Measurements from ENCODE around the gene ZNF268.
A peak's percentile ranks its signal among the peaks of the same experiment; 100 is the strongest.

ZNF268 gene

GRCh38 chr12:133181238-133181959 lies at the start of gene ZNF268:
ZNF268 (plus strand) TSS chr12:133181495; CDS start chr12:133181998, 503 bp downstream.
- peak; percentile 95 for DNase-seq

DNA sequence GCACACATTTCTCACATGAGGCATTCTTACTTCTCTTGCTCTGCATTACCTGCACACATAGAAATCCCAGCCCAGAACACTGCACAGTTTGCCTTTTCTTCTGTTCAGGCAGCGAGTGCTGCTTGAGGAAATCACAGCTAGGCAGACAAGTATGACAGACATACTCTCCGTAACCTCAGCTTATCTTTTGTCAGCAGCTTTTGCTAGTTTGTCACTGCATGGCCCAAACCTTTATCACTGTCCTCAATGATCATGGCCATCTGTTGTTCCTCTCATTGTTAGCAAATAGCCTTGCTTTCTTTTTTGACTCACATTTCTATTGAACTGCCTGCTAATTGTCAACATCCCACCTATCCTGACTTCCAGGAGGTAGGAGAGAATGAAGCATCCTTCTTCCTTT lies 45.5 kb upstream of the ZNF268 start:
- DNase-seq, result no peak

DNA sequence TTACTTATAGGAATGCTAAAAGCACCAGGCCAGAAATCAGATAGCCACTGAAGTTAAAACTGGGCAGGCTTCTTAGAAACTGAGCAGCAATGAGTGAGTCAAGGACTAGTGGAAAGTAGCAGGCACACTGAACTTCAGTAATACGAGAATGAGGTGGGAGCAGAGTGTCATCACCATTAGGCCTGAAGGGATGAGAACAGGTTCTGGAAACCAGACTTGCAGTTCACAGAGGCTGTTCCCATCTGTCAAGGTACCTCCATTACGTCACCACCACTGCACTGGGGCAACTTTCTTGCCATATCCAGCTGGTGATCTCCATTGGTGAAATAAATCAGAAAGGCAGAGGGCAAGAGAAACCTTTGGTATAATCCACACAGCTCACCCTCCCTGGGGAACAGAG lies 35.3 kb upstream of the ZNF268 start:
- DNase-seq, result no peak

DNA sequence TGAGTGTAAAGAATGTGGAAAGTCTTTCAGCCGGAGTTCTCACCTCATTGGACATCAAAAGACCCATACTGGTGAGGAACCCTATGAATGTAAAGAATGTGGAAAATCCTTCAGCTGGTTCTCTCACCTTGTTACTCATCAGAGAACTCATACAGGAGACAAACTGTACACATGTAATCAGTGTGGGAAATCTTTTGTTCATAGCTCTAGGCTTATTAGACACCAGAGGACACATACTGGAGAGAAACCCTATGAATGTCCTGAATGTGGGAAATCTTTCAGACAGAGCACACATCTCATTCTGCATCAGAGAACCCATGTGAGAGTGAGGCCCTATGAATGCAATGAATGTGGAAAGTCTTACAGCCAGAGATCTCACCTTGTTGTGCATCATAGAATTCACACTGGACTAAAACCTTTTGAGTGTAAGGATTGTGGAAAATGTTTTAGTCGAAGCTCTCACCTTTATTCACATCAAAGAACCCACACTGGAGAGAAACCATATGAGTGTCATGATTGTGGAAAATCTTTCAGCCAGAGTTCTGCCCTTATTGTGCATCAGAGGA lies 25.1 kb upstream of the ZNF268 start:
- no peak for DNase-seq

- DNase-seq, result no peak
Measured at GRCh38 chr12:133165776-133166175, 15.5 kb upstream of the ZNF268 start.

- no peak for DNase-seq
Measured at GRCh38 chr12:133172491-133172890, 8.8 kb upstream of the ZNF268 start.

- DNase-seq, result no peak
Measured at GRCh38 chr12:133174901-133175300, 6.4 kb upstream of the ZNF268 start.

DNA sequence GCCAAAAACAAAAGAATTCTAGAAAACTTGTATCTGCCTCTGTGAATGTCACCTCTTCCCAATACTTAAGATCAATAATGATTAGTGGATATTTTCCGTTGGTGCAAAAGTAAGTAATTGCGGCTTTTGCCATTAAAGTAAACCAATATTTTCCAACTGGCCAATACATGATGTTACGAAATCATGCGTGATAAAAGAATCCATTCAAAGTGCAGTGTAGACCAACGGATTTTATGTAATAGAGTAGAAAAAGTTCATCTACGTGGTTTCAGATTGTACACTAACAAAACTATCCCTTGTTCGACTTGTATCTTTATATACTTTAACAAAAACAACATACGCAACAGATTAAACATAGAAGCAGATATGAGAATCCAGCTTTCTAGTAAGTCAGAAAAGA lies 626 bp upstream of the ZNF268 start:
- no peak for DNase-seq

DNA sequence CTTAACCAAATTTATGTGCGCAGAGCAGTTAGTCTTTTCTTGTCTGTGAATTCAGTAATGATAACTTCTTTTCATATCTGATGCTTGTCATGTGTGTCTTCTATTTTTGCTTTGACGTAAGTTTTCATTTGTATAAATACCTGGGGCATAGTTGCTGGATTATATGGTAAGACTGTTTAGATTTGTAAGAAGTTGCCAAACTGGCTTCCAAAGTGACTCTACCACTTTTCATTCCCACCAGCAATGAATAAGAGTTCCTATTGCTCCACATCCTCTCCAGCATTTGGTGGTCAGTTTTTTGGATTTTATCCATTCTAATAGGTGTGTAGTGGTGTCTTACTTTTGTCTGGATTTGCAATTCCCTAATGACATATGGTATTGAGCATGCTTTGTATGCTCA lies 8.9 kb downstream of the ZNF268 start:
- no peak for DNase-seq

DNA sequence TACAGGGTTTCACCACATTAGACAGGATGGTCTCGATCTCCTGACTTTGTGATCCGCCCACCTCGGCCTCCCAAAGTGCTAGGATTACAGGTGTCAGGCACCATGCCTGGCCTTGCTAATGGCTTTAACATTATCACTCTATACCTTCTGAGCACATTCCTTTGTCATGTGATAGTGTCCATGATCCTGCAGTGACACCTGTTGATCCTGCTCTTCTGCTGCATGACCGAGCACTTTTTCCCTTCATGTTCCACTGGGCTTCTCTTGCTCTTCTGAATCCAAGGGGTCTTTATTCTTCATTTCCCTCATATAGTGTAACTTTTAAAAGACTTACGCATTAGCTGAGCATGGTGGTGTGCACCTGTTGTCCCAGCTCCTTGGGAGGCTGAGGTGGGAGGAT lies 11.6 kb downstream of the ZNF268 start:
- DNase-seq, result no peak

DNA sequence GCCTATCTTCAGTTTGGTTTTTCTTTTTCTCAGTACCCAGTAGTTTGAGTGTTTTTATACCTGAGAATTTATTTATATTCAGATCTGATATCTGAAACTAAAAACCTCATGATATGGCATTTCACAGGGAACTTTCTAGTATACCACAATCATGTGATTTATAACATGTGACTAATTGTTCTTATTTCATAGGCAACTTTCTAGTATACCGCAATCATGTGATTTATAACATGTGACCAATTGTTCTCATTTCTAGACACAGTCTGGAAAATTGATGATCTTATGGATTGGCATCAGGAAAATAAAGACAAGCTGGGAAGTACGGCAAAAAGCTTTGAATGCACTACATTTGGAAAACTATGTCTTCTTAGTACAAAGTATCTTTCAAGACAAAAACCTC lies 20.6 kb downstream of the ZNF268 start:
- DNase-seq, result no peak

DNA sequence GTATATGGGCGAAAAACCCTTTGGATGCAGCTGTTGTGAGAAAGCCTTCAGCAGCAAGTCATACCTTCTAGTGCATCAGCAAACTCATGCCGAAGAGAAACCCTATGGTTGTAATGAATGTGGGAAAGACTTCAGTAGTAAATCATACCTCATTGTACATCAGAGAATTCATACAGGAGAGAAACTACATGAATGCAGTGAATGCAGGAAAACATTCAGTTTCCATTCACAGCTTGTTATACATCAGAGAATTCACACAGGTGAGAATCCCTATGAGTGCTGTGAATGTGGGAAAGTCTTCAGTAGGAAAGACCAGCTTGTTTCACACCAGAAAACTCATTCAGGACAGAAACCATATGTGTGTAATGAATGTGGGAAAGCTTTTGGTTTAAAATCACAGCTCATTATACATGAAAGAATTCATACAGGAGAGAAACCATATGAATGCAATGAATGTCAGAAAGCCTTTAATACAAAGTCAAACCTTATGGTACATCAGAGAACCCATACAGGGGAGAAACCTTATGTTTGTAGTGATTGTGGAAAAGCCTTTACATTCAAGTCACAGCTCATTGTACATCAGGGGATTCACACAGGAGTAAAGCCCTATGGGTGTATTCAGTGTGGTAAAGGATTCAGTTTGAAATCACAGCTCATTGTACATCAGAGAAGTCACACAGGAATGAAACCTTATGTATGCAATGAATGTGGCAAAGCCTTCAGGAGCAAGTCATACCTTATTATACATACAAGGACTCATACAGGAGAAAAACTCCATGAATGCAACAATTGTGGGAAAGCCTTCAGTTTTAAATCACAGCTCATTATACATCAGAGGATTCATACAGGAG lies 21.4 kb downstream of the ZNF268 start:
- no peak for DNase-seq

GRCh38 chr12:133203344-133204263 lies 22.3 kb downstream of the ZNF268 start:
- DNase-seq, result no peak

- DNase-seq, result no peak
Measured at GRCh38 chr12:133204264-133204603, 22.9 kb downstream of the ZNF268 start.

GRCh38 chr12:133206390-133206789 lies 25.1 kb downstream of the ZNF268 start:
- no peak for DNase-seq

DNA sequence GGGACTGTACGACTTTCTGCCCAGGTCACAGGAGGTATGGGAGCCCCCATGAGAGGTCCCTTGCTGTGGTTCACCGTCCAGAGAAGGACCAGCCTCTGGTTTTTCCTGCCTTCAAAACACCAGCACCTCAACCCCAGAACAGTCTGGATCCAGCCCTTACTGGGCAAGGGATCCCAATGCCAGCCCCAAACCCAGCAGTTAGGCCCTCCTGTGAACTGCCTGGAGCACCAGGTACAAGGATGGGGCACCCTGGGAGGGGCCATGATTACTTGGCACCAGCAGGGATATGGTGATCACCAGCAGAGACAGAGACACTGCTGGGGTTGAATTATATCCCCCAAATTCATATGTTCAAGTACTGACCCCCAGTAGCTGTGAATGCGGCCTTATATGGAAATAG lies 34.4 kb downstream of the ZNF268 start:
- no peak for DNase-seq

DNA sequence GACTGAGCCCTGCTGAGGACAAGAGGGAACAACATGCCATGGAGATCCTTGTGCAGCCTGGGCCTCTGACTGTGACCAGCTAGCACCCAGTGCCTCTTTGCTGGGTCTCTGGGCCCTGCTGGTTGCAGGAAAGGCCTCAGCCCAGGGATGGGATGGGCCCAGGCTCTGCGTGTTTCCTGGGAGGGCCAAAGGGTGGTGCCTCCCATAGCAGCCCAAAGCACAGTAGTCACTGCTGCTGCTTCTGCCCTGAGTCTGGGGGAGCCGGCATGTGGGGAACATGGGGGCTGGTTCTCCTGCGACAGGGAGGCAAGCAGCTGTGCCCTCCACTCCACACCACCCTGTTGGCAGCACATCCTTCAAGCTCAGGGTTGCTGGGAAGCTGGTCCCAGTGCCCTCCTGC lies 35.9 kb downstream of the ZNF268 start:
- DNase-seq, result no peak

DNA sequence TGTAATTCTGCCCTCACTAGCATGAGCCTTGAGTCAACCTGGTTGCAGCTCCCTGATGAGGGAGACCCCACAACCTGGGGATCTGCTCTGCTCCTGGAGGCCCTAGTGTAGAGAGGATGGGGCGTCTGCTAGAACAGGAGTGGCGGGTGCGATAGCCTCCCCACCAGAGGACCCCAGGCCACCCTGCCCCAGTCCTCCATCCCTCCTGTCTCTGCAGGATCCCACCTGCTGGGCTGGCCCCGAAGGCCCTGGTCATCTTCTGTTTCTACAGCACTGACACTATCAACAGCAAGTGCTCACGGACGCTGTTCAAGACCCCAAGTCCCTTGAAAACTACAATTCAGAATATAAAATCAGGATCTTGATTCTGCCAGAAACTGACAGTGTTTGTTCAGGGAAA lies 39.2 kb downstream of the ZNF268 start:
- no peak for DNase-seq

DNA sequence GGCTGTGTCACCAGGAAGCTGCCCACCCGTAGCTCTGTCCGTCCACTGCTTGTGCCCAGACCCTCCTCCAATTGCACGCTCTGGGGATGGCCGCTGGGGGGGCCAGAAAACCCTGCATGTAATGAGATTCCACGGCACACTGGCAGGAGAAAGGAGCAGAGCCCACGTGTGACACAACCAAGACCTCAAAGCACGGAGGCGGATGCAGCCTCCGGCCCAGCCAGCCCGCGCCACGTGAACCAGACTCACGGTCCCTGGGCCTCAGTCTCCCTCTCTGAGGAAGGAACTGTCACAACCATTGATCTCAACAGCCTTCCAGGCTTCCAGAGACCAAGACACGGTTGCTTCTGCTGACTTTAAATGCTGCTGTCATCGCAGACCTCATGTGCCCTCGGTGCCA lies 39.9 kb downstream of the ZNF268 start:
- DNase-seq, result no peak

- DNase-seq, result no peak
Measured at GRCh38 chr12:133222211-133222610, 40.9 kb downstream of the ZNF268 start.

- DNase-seq, result no peak
Measured at GRCh38 chr12:133225527-133225926, 44.2 kb downstream of the ZNF268 start.

DNA sequence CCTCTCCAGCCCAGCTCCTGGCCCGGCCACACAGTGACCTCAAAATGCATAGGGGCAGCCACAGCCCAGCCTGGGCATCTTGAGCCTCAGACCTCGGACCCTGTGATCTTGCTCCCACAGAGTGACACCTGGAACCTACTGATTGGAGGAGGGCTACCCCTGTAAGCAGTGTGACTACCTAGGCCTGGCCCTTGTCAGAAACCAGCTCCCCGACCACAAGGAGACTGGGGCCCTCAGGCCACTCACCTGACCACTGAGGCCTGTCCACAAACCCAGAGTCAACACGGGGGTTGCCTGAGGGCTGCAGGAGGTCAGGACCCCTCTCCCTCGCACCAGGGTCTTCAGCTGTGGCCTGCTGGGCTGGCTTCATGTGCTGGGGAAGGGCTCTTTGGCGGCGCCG lies 45.4 kb downstream of the ZNF268 start:
- no peak for DNase-seq

GRCh38 chr12:133227281-133227852 lies 46.1 kb downstream of the ZNF268 start:
- DNase-seq, result no peak

Measured in activated effector memory CD4-positive, alpha-beta T cell treated with anti-CD3 and anti-CD28 coated beads, Interleukin-2, amount 50 U/mL, for 16 hours (primary cell).